PC-3 (cell line): ENCODE results near the gene RXYLT1. TPM values are rescaled to one million over a fixed set of nuclear protein-coding genes. Genes with fewer than 3 reads are reported as not detected.

Experiments
- ATAC-seq: fragments of 200-7000 bp; cut with Tn5 transposase; 2 replicates; pipeline ENCODE4 v1.9.1; 2020; ENCODE audit warnings: mild to moderate bottlenecking, moderate library complexity
- BruUV-seq: library from RNA; stranded (reverse); fragments of 400-500 nt; replicated peaks from 2 replicates; lab custom pipeline; 2021; lab: Mats Ljungman, UMichigan
- CTCF ChIA-PET: fragments of 300-600 bp; sonication (Branson Sonifier 250); formaldehyde crosslinking; loops from one replicate; lab custom pipeline; 2022; ENCODE audit warnings: antibody characterized with exemption; lab: Charles Lee
- POLR2A ChIA-PET: fragments of 300-600 bp; sonication (Branson Sonifier 250); formaldehyde crosslinking; loops from one replicate; lab custom pipeline; 2022; ENCODE audit warnings: antibody characterized with exemption; ENCODE audit not compliant: unreplicated experiment; lab: Charles Lee
- DNase-seq: peaks from one replicate; pipeline ENCODE4 v3.0.0-alpha.2; 2015
- H2AFZ ChIP-seq: fragments of 300-600 bp; sonication (generic); 2 replicates; pipeline ENCODE4 v1.6.0; 2016; ENCODE audit warnings: antibody characterized with exemption, low read length
- H3F3A ChIP-seq: fragments of 300-600 bp; sonication (generic); one replicate; pipeline ENCODE4 v1.6.0; 2017; ENCODE audit warnings: antibody characterized with exemption, low read length, control low read depth, mild to moderate bottlenecking; ENCODE audit not compliant: unreplicated experiment
- H3K27ac ChIP-seq: fragments of 300-600 bp; sonication (generic); 2 replicates; pipeline ENCODE4 v1.5.1; 2016; ENCODE audit warnings: mild to moderate bottlenecking, low read length
- H3K27me3 ChIP-seq: fragments of 300-600 bp; sonication (generic); 2 replicates; pipeline ENCODE4 v1.6.1; 2016; ENCODE audit warnings: low read length, mixed read lengths
- H3K36me3 ChIP-seq: fragments of 300-600 bp; sonication (generic); 2 replicates; pipeline ENCODE4 v1.6.1; 2016; ENCODE audit warnings: low read depth, mixed run types, low read length, mixed read lengths
- H3K4me1 ChIP-seq: fragments of 300-600 bp; sonication (generic); 2 replicates; pipeline ENCODE4 v1.5.1; 2016; ENCODE audit warnings: low read length; ENCODE audit not compliant: insufficient read depth
- H3K4me2 ChIP-seq: fragments of 300-600 bp; sonication (generic); 2 replicates; pipeline ENCODE4 v1.6.0; 2016; ENCODE audit warnings: low read length
- H3K4me3 ChIP-seq: fragments of 300-600 bp; sonication (generic); 2 replicates; pipeline ENCODE4 v1.5.1; 2016; ENCODE audit warnings: mild to moderate bottlenecking, low read length, mixed read lengths
- H3K79me2 ChIP-seq: fragments of 300-600 bp; sonication (generic); 2 replicates; pipeline ENCODE4 v1.6.1; 2017; ENCODE audit warnings: low read length, mixed read lengths
- H3K9ac ChIP-seq: fragments of 300-600 bp; sonication (generic); 2 replicates; pipeline ENCODE4 v1.6.0; 2016; ENCODE audit warnings: mild to moderate bottlenecking, low read length
- H3K9me2 ChIP-seq: fragments of 300-600 bp; sonication (generic); replicated peaks from 2 replicates; pipeline ENCODE4 v1.6.1; 2016; ENCODE audit warnings: mixed run types, low read length, mixed read lengths
- H3K9me3 ChIP-seq: fragments of 300-600 bp; sonication (generic); 2 replicates; pipeline ENCODE4 v1.6.1; 2016; ENCODE audit warnings: low read length, mixed read lengths
- H4K20me1 ChIP-seq: fragments of 300-600 bp; sonication (generic); 2 replicates; pipeline ENCODE4 v1.6.1; 2016; ENCODE audit warnings: low read length, mixed read lengths
- CTCF ChIP-seq: fragments of 300-600 bp; sonication (generic); conservative IDR thresholded peaks from 2 replicates; pipeline ENCODE4 v1.5.1; 2017; ENCODE audit warnings: antibody characterized with exemption, low read depth, mild to moderate bottlenecking, low read length
- EZH2 ChIP-seq: fragments of 300-600 bp; sonication (generic); IDR thresholded peaks from one replicate; pipeline ENCODE4 v1.6.1; 2017; ENCODE audit warnings: antibody characterized with exemption, mild to moderate bottlenecking, low read length; ENCODE audit not compliant: unreplicated experiment
- EZH2phosphoT487 ChIP-seq: fragments of 300-600 bp; sonication (generic); IDR thresholded peaks from 2 replicates; pipeline ENCODE4 v1.6.1; 2018; ENCODE audit warnings: mild to moderate bottlenecking, antibody characterized with exemption, low read length, borderline replicate concordance
- intact Hi-C: fragments of 100-400 bp; cut with micrococcal nuclease; formaldehyde crosslinking; loops from 2 replicates; pipeline ENCODE4 v1.9.0; 2023
- total RNA-seq: library from RNA; depleted of rRNA; stranded (reverse); fragments of >200 nt; gene quantifications from 2 replicates; pipeline ENCODE4 v1.2.3, GENCODE V29; 2014

Gene RXYLT1
- total RNA-seq, 1 experiment from 2014 or later = 23.8 TPM

GRCh38 chr12:63752283-63752682 is 27.4 kb upstream of the RXYLT1 start:
- intact Hi-C loops = no loop called here
- no TSS peak for BruUV-seq
- H3K9me2 ChIP-seq = no peaks in the 10 kb centered on the region
- no peaks in the 10 kb centered on the region for H3K79me2 ChIP-seq
- ChIA-PET CTCF (no interaction called here), POLR2A (no interaction called here)
- TF ChIP-seq EZH2phosphoT487 = no peak
- no peak for TF ChIP-seq EZH2
- no peak for TF ChIP-seq CTCF
- H3K27ac ChIP-seq = no peak overlapping the region
- no peaks in the 10 kb centered on the region for H3K9me3 ChIP-seq
- no peak overlapping the region for H3K4me2 ChIP-seq
- no peak overlapping the region for H2AFZ ChIP-seq
- H3K4me3 ChIP-seq = no peak overlapping the region
- no peak overlapping the region for H3K9ac ChIP-seq
- H4K20me1 ChIP-seq = no peaks in the 10 kb centered on the region
- H3K36me3 ChIP-seq = no peaks in the 10 kb centered on the region
- H3F3A ChIP-seq = no peaks in the 10 kb centered on the region
- ATAC-seq (no peak), DNase-seq (no peak)
- peaks cover 32% of the 10 kb centered on the region for H3K27me3 ChIP-seq
- H3K4me1 ChIP-seq = no peaks in the 10 kb centered on the region

GRCh38 chr12:63752841-63753240 is 26.9 kb upstream of the RXYLT1 start:
- TF ChIP-seq CTCF (no peak), EZH2phosphoT487 (no peak)
- ChIA-PET CTCF (no interaction called here), POLR2A (no interaction called here)

GRCh38 chr12:63753743-63754142 is 26.0 kb upstream of the RXYLT1 start:
- Histone ChIP-seq H3K79me2 (no peaks in the 10 kb centered on the region), H4K20me1 (no peaks in the 10 kb centered on the region), H3K9ac (no peak overlapping the region), H3K9me2 (no peaks in the 10 kb centered on the region), H2AFZ (no peak overlapping the region), H3K4me3 (no peak overlapping the region), H3F3A (no peaks in the 10 kb centered on the region), H3K4me1 (no peaks in the 10 kb centered on the region), H3K9me3 (no peaks in the 10 kb centered on the region), H3K27me3 (peaks cover 46% of the 10 kb centered on the region), H3K36me3 (no peaks in the 10 kb centered on the region), H3K4me2 (no peak overlapping the region), H3K27ac (no peak overlapping the region)
- BruUV-seq = no TSS peak
- peak; percentile 61 for ATAC-seq
- intact Hi-C loops = no loop called here
- no peak for TF ChIP-seq EZH2phosphoT487
- TF ChIP-seq EZH2 = no peak
- TF ChIP-seq CTCF = peak; percentile 47
- POLR2A ChIA-PET = no interaction called here
- CTCF ChIA-PET = no interaction called here
- peak; percentile 31 for DNase-seq

More at GRCh38 chr12:63752841-63753240, 26.9 kb upstream of the RXYLT1 start:
- ATAC-seq (no peak), DNase-seq (no peak)
- H3F3A ChIP-seq = no peaks in the 10 kb centered on the region
- no peak overlapping the region for H3K4me3 ChIP-seq
- H4K20me1 ChIP-seq = no peaks in the 10 kb centered on the region
- H3K4me1 ChIP-seq = no peaks in the 10 kb centered on the region
- H3K79me2 ChIP-seq = no peaks in the 10 kb centered on the region
- H3K36me3 ChIP-seq = no peaks in the 10 kb centered on the region
- peaks cover 37% of the 10 kb centered on the region for H3K27me3 ChIP-seq
- BruUV-seq = no TSS peak
- H3K9ac ChIP-seq = no peak overlapping the region
- no peak overlapping the region for H2AFZ ChIP-seq
- no peak overlapping the region for H3K4me2 ChIP-seq
- intact Hi-C loops = no loop called here
- H3K9me3 ChIP-seq = no peaks in the 10 kb centered on the region
- no peaks in the 10 kb centered on the region for H3K9me2 ChIP-seq
- H3K27ac ChIP-seq = no peak overlapping the region
